A673 (cell line): ENCODE data around the gene CENPX.
A peak's percentile ranks its signal among the peaks of the same experiment; 100 is the strongest.

Experiments
- EZH2 ChIP-seq: fragments of 200-600 bp; sonication (generic); IDR thresholded peaks from 2 replicates; pipeline ENCODE4 v1.6.1; 2017; ENCODE audit warnings: borderline replicate concordance, low read depth, mild to moderate bottlenecking, mixed read lengths, antibody characterized with exemption, low read length; ENCODE audit not compliant: poor library complexity, severe bottlenecking
- TF ChIP-seq, protein P1 (sequence below): fragments of 300-800, 200-600 bp; sonication (generic); conservative IDR thresholded peaks from 2 replicates; pipeline ENCODE4 v1.5.1; 2017; ENCODE audit warnings: low read depth, mild to moderate bottlenecking, antibody characterized with exemption, low read length, moderate library complexity, mixed read lengths

DNA sequence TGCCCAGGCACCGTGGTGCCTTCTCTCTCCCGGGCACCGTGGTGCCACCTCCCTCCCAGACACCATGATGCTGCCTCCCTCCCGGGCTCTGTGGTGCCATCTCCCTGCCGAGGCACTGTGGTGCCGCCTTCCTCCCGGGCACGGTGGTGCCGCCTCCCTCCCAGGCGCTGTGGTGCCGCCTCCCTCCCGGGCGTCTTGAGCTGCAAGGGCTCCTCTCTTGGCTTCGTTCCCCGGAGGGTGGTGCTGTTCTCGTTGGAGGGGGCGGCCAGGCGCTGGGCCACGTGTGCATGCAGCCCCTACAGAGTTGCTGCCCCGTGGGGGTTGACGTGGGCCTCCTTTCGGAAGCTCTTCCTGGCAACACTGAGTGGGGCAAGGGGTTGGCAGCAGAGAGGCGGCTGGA is 8.2 kb downstream of the CENPX start:
- TF ChIP-seq, protein P1, sequence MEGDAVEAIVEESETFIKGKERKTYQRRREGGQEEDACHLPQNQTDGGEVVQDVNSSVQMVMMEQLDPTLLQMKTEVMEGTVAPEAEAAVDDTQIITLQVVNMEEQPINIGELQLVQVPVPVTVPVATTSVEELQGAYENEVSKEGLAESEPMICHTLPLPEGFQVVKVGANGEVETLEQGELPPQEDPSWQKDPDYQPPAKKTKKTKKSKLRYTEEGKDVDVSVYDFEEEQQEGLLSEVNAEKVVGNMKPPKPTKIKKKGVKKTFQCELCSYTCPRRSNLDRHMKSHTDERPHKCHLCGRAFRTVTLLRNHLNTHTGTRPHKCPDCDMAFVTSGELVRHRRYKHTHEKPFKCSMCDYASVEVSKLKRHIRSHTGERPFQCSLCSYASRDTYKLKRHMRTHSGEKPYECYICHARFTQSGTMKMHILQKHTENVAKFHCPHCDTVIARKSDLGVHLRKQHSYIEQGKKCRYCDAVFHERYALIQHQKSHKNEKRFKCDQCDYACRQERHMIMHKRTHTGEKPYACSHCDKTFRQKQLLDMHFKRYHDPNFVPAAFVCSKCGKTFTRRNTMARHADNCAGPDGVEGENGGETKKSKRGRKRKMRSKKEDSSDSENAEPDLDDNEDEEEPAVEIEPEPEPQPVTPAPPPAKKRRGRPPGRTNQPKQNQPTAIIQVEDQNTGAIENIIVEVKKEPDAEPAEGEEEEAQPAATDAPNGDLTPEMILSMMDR, result peak; percentile 46; the same call in 1 of the 2 replicates
- TF ChIP-seq EZH2, result no peak
